Upper lobe of left lung (tissue), 6 donors: Measurements from ENCODE around the gene FANCG. TPM values are rescaled to one million over a fixed set of nuclear protein-coding genes. Genes with fewer than 3 reads are reported as not detected.

ENCODE experiments used
- ATAC-seq, 2 donors: fragments of 200-7000 bp; cut with Tn5 transposase; one replicate each; pipeline ENCODE4 v1.9.1; 2022; ENCODE audit warnings: mild to moderate bottlenecking in 2 of 2, moderate library complexity in 2 of 2; ENCODE audit not compliant: low FRiP score in 2 of 2
- DNase-seq, 2 donors: peaks; one replicate each; pipeline ENCODE4 v3.0.0-alpha.2; 2019 to 2020
- H3K27ac ChIP-seq, 4 donors: fragments of 200-600 bp; sonication (generic); one replicate each; pipeline ENCODE4 v1.5.1; 2016 to 2019
- H3K27me3 ChIP-seq, 4 donors: fragments of 200-600 bp; sonication (generic); one replicate each; pipeline ENCODE4 v1.5.1; 2017 to 2019
- H3K36me3 ChIP-seq, 4 donors: fragments of 200-600 bp; sonication (generic); one replicate each; pipeline ENCODE4 v1.5.1; 2016 to 2019
- H3K4me1 ChIP-seq, 4 donors: fragments of 200-600 bp; sonication (generic); one replicate each; pipeline ENCODE4 v1.5.1; 2018 to 2019
- H3K4me3 ChIP-seq, 4 donors: fragments of 200-600 bp; sonication (generic); one replicate each; pipeline ENCODE4 v1.5.1; 2017 to 2019; ENCODE audit warnings: mild to moderate bottlenecking in 2 of 4, moderate library complexity in 1 of 4
- H3K9me3 ChIP-seq, 4 donors: fragments of 200-600 bp; sonication (generic); one replicate each; pipeline ENCODE4 v1.5.1; 2018 to 2019
- EP300 ChIP-seq, 4 donors: sonication (generic); formaldehyde crosslinking; IDR thresholded peaks; one replicate each; pipeline ENCODE4 v1.5.1; 2017; ENCODE audit warnings: antibody characterized with exemption in 4 of 4, control low read depth in 2 of 4
- POLR2A ChIP-seq, 4 donors: fragments of 450-650 bp; IDR thresholded peaks; one replicate each; pipeline ENCODE4 v1.5.1; 2016 to 2017; ENCODE audit warnings: antibody characterized with exemption in 4 of 4, mild to moderate bottlenecking in 2 of 4
- POLR2AphosphoS5 ChIP-seq, 2 donors: sonication (generic); formaldehyde crosslinking; IDR thresholded peaks; one replicate each; pipeline ENCODE4 v1.5.1; 2017; ENCODE audit warnings: antibody characterized with exemption in 2 of 2
- WGBS, 2 donors: methylation state at CpG; one replicate each; pipeline ENCODE4 v1.1.5; 2017 to 2018; 5-methylcytosine and 5-hydroxymethylcytosine counted together
- total RNA-seq, 6 donors: library from RNA; depleted of rRNA in 4 of 6; stranded (reverse); fragments of >200 nt in 4 of 6; gene quantifications; one replicate each; pipeline versions ENCODE4 v1.1.0 to v1.2.1, GENCODE V29; 2016 to 2021
- TF ChIP-seq, protein P1 (sequence below), 6 experiments: fragments of 450-650 bp in 4 of 6; fragments of 200-600 bp in 2 of 6; sonication (generic) in 2 of 6; IDR thresholded peaks; one replicate each; pipeline ENCODE4 v1.5.1; 2016 to 2019; ENCODE audit warnings: antibody characterized with exemption in 6 of 6
- donor health status: DM: no; HTN: no; CAD: no; lungs with moderate emphysema.
- donor health status: DM: no; HTN: yes; CAD: no; lungs with severe emphysema.

The FANCG gene
- total RNA-seq, 6 donors from 2014 or later: 4.7 to 61.8 (median 9.1) TPM

GRCh38 chr9:35054871-35055644, 24.7 kb downstream of the FANCG start:
- Histone ChIP-seq H3K36me3 (peaks cover 41 to 97% (median 69%) of the 10 kb centered on the region in 4 donors), H3K4me1 (no peaks in the 10 kb centered on the region), H3K9me3 (no peaks in the 10 kb centered on the region), H3K27ac (no peak overlapping the region), H3K4me3 (no peak overlapping the region), H3K27me3 (no peaks in the 10 kb centered on the region)
- WGBS, 2 donors: 95% methylated on average over 14 of the region's 14 CpGs
- DNase-seq (no peak), ATAC-seq (no peak)
- TF ChIP-seq, protein P1, sequence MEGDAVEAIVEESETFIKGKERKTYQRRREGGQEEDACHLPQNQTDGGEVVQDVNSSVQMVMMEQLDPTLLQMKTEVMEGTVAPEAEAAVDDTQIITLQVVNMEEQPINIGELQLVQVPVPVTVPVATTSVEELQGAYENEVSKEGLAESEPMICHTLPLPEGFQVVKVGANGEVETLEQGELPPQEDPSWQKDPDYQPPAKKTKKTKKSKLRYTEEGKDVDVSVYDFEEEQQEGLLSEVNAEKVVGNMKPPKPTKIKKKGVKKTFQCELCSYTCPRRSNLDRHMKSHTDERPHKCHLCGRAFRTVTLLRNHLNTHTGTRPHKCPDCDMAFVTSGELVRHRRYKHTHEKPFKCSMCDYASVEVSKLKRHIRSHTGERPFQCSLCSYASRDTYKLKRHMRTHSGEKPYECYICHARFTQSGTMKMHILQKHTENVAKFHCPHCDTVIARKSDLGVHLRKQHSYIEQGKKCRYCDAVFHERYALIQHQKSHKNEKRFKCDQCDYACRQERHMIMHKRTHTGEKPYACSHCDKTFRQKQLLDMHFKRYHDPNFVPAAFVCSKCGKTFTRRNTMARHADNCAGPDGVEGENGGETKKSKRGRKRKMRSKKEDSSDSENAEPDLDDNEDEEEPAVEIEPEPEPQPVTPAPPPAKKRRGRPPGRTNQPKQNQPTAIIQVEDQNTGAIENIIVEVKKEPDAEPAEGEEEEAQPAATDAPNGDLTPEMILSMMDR (IDR thresholded peaks at IDR 0.05): no peak
- no peak for TF ChIP-seq POLR2A (IDR thresholded peaks at IDR 0.05)
- TF ChIP-seq POLR2AphosphoS5 (IDR thresholded peaks at IDR 0.05): no peak
- no peak for TF ChIP-seq EP300 (IDR thresholded peaks at IDR 0.05)

GRCh38 chr9:35054185-35054835, 25.4 kb downstream of the FANCG start:
- ATAC-seq: no peak
- peaks cover 34 to 97% (median 67%) of the 10 kb centered on the region in 4 donors for H3K36me3 ChIP-seq

DNA sequence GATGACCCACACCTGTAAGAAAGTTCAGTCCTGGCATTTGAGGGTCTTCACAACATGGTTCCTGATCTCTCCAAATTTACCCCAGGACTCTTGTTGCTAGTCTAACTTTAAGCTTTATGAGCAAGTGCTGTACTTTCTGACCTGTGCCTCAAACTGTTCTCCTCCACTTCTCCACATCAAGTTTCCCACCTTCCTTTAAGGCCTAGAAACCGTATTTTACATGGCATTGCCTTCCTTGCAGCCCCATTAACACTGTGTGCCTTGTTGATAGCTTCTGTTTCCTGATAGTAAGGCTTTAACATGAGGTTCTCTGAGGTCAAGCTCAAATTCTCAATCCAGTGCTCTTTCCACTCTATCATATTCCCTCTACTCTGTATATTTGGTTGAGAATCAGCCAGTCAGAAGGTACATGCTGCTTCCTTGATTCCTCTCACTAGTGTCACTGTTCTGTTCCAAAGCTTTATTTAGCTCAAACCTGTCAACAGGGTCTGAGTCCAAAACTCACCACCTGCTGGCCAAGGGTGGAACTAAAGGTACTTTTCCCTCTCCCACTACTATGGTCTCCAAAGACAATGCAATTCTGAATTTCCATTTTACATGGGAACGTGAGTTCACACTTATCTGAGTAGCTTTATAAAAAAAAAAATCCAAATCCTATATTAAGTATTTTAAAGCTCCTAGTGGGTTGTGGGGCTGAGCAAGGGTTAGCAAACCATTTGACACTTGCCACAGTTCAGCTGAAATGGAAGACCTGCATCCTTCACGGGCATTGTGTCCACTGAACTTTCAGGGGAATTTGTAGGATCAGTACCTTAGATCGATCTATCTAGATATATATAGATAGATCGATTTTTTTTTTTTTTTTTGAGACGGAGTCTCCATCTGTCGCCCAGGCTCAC, 28.4 kb downstream of the FANCG start:
- Histone ChIP-seq H3K27ac (no peak overlapping the region), H3K36me3 (peaks cover 7 to 85% (median 45%) of the 10 kb centered on the region in 4 donors), H3K4me1 (no peaks in the 10 kb centered on the region), H3K4me3 (no peak overlapping the region), H3K27me3 (no peaks in the 10 kb centered on the region), H3K9me3 (no peaks in the 10 kb centered on the region)
- TF ChIP-seq, protein P1 (IDR thresholded peaks at IDR 0.05): peak in 5 of 6 experiments; percentile 46 to 66 (median 61)
- TF ChIP-seq POLR2AphosphoS5 (IDR thresholded peaks at IDR 0.05) (no peak), POLR2A (IDR thresholded peaks at IDR 0.05) (no peak), EP300 (IDR thresholded peaks at IDR 0.05) (no peak)
- DNase-seq (peak in 1 of 2 donors; percentile 28), ATAC-seq (peak; percentile 42 to 72)
- 82 to 83% methylated on average over 7 of the region's 7 CpGs for WGBS, 2 donors

More at GRCh38 chr9:35054185-35054835, 25.4 kb downstream of the FANCG start:
- no peak for DNase-seq
- Histone ChIP-seq H3K27me3 (no peaks in the 10 kb centered on the region), H3K4me3 (no peak overlapping the region), H3K9me3 (no peaks in the 10 kb centered on the region), H3K27ac (no peak overlapping the region), H3K4me1 (no peaks in the 10 kb centered on the region)
- TF ChIP-seq EP300 (IDR thresholded peaks at IDR 0.05) (no peak), POLR2AphosphoS5 (IDR thresholded peaks at IDR 0.05) (no peak), POLR2A (IDR thresholded peaks at IDR 0.05) (no peak)
- TF ChIP-seq, protein P1 (IDR thresholded peaks at IDR 0.05): no peak
- 67 to 70% methylated on average over 5 of the region's 5 CpGs for WGBS, 2 donors

DNA sequence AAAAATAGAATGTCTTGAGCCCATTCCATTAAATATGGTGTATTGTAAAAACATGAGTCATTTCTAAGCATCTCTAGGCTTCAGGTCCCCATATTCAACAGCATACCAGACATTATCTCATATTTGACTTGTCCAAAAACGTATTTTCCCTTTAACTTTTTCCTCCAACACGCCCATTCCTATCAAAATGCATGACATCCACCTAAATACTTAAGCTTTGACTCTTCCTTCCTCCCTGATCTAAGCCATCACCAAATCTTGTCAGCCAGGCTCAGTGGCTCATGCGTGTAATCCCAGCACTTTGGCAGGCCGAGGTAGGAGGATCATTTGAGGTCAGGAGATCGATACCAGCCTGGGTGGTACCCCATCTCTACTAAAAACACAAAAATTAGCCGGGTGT, 31.2 kb downstream of the FANCG start:
- no peak for TF ChIP-seq EP300 (IDR thresholded peaks at IDR 0.05)
- TF ChIP-seq POLR2AphosphoS5 (IDR thresholded peaks at IDR 0.05): no peak
- TF ChIP-seq, protein P1 (IDR thresholded peaks at IDR 0.05): no peak
- TF ChIP-seq POLR2A (IDR thresholded peaks at IDR 0.05): no peak
- H3K4me1 ChIP-seq: no peaks in the 10 kb centered on the region
- no peak overlapping the region for H3K27ac ChIP-seq
- no peak overlapping the region for H3K4me3 ChIP-seq
- H3K9me3 ChIP-seq: no peaks in the 10 kb centered on the region
- H3K27me3 ChIP-seq: no peaks in the 10 kb centered on the region
- peaks cover 3 to 83% (median 42%) of the 10 kb centered on the region in 4 donors for H3K36me3 ChIP-seq
- 96 to 98% methylated on average over 6 of the region's 6 CpGs for WGBS, 2 donors
- DNase-seq (no peak), ATAC-seq (no peak)
